ENCODE measurements around the gene HECTD4. TPM values are rescaled to one million over a fixed set of nuclear protein-coding genes. Genes with fewer than 3 reads are reported as not detected.

Gene HECTD4
- total and polyA plus RNA-seq, 12 donors: 17.5 to 50.0 (median 27.7) TPM

GRCh38 chr12:112133418-112133817 is 248.8 kb downstream of the HECTD4 start:
- Histone ChIP-seq H3K27me3 (no peaks in the 10 kb centered on the region), H3K4me1 (replicated peaks in 1 of 2) (peaks cover 17 to 31% of the 10 kb centered on the region in 2 donors), H3K4me3 (no peak overlapping the region), H3K36me3 (replicated peaks in 1 of 2) (peaks cover 0 to 38% of the 10 kb centered on the region in 2 donors), H3K9me3 (replicated peaks in 1 of 3) (no peaks in the 10 kb centered on the region), H3K27ac (no peak overlapping the region)
- WGBS, 4 donors: 89 to 95% (median 94%) methylated on average over 5 of the region's 5 CpGs
- TF ChIP-seq POLR2A (IDR thresholded peaks at IDR 0.05) (no peak), CTCF (IDR thresholded peaks at IDR 0.05) (no peak)
- intact Hi-C loops (cut with DNase I): no loop called here
- peak in 1 of 7 donors; percentile 11 for DNase-seq

GRCh38 chr12:112131686-112132085 is 250.5 kb downstream of the HECTD4 start:
- no peak for TF ChIP-seq CTCF (IDR thresholded peaks at IDR 0.05)
- no peak for TF ChIP-seq POLR2A (IDR thresholded peaks at IDR 0.05)
- H3K27me3 ChIP-seq: no peaks in the 10 kb centered on the region
- no peak overlapping the region for H3K4me3 ChIP-seq
- H3K36me3 ChIP-seq (replicated peaks in 1 of 2): peaks cover 0 to 22% of the 10 kb centered on the region in 2 donors
- intact Hi-C loops (cut with DNase I): no loop called here
- H3K27ac ChIP-seq: no peak overlapping the region
- no peaks in the 10 kb centered on the region for H3K9me3 ChIP-seq (replicated peaks in 1 of 3)
- peaks cover 20 to 48% of the 10 kb centered on the region in 2 donors for H3K4me1 ChIP-seq (replicated peaks in 1 of 2)
- no peak for DNase-seq
- 61 to 88% (median 72%) methylated on average over 1 of the region's 1 CpG for WGBS, 4 donors

- Histone ChIP-seq H3K27ac (peak overlapping the region; percentile 14 to 63 (median 55)), H3K4me3 (peak overlapping the region in 1 of 4 donors; percentile 27), H3K36me3 (replicated peaks in 1 of 2) (peaks cover 0 to 11% of the 10 kb centered on the region in 2 donors), H3K9me3 (replicated peaks in 1 of 3) (no peaks in the 10 kb centered on the region), H3K27me3 (no peaks in the 10 kb centered on the region), H3K4me1 (replicated peaks in 1 of 2) (peaks cover 26 to 55% of the 10 kb centered on the region in 2 donors)
- intact Hi-C loops (cut with DNase I): no loop called here
- no peak for DNase-seq
- TF ChIP-seq POLR2A (IDR thresholded peaks at IDR 0.05) (no peak), CTCF (IDR thresholded peaks at IDR 0.05) (no peak)
- 31 to 41% (median 35%) methylated on average over 2 of the region's 2 CpGs for WGBS, 4 donors
These were observed 251.7 kb downstream of the HECTD4 start for GRCh38 chr12:112130441-112130998.

- Histone ChIP-seq H3K4me3 (peak overlapping the region in 1 of 4 donors; percentile 89), H3K36me3 (replicated peaks in 1 of 2) (no peaks in the 10 kb centered on the region), H3K27ac (no peak overlapping the region), H3K27me3 (no peaks in the 10 kb centered on the region), H3K9me3 (replicated peaks in 1 of 3) (no peaks in the 10 kb centered on the region), H3K4me1 (replicated peaks in 1 of 2) (peaks cover 28 to 62% of the 10 kb centered on the region in 2 donors)
- intact Hi-C loops (cut with DNase I): no loop called here
- WGBS, 4 donors: 85 to 89% (median 86%) methylated on average over 7 of the region's 7 CpGs
- no peak for DNase-seq
- TF ChIP-seq POLR2A (IDR thresholded peaks at IDR 0.05) (no peak), CTCF (IDR thresholded peaks at IDR 0.05) (no peak)
These were observed 255.3 kb downstream of the HECTD4 start for GRCh38 chr12:112126911-112127310.
